Epithelial cell of prostate (primary cell): ENCODE data around the gene TRIM56.
"Not testable (repeated sequence)": the region's sequence is repeated elsewhere in the genome, so short reads cannot be mapped to it uniquely, and the experiment has no call there.

ENCODE experiments used
- DNase-seq: peaks from one replicate; pipeline ENCODE4 v3.0.0-alpha.2; 2011; ENCODE audit warnings: low read depth, low spot score
- H3K27ac ChIP-seq: fragments of 450-650 bp; 2 replicates; pipeline ENCODE4 v1.5.1; 2017; ENCODE audit warnings: mild to moderate bottlenecking

The TRIM56 gene

GRCh38 chr7:101088858-101089529 is 3.7 kb downstream of the TRIM56 start:
- no peak for DNase-seq
- no peak overlapping the region for H3K27ac ChIP-seq

GRCh38 chr7:101089876-101090275 is 4.6 kb downstream of the TRIM56 start:
- no peak for DNase-seq
- no peak overlapping the region for H3K27ac ChIP-seq

GRCh38 chr7:101092266-101092905 is 7.1 kb downstream of the TRIM56 start:
- not testable (repeated sequence) for H3K27ac ChIP-seq, DNase-seq

- DNase-seq = no peak
Observed at GRCh38 chr7:101093906-101094305, 8.6 kb downstream of the TRIM56 start.

GRCh38 chr7:101094376-101094775 is 9.1 kb downstream of the TRIM56 start:
- no peak for DNase-seq
- H3K27ac ChIP-seq = peak overlapping the region; percentile 42

More at GRCh38 chr7:101093906-101094305, 8.6 kb downstream of the TRIM56 start:
- peak overlapping the region; percentile 42 for H3K27ac ChIP-seq

DNA sequence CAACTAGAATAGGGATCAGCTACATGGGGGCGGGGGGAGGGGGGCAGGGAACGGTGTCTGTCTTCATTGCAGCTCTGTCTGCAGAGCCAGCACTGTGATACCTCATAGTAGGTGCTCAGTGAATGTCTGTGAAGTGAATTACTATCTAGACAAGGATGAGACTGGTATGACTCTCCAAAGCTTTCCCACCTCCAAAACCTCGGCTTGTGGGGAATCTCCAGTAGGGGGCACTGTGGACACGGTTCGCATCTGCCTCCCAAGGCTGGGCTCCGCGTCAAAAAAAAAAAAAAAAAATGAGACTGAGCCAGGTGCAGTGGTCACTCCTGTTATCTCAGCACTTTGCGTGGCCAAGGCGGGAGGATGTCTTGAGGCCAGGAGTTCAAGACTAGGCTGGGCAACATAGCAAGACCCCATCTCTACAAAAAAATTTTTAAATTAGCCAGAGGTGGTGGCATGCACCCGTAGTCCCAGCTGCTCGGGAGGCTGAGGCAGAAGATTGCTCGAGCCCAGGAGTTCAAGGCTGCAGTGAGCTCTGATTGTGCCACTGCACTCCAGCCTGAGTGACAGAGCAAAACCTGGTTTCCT is 9.6 kb downstream of the TRIM56 start:
- peak overlapping the region; percentile 42 for H3K27ac ChIP-seq
- no peak for DNase-seq

- DNase-seq = no peak
- H3K27ac ChIP-seq = no peak overlapping the region
Observed at GRCh38 chr7:101096331-101096956, 11.2 kb downstream of the TRIM56 start.

DNA sequence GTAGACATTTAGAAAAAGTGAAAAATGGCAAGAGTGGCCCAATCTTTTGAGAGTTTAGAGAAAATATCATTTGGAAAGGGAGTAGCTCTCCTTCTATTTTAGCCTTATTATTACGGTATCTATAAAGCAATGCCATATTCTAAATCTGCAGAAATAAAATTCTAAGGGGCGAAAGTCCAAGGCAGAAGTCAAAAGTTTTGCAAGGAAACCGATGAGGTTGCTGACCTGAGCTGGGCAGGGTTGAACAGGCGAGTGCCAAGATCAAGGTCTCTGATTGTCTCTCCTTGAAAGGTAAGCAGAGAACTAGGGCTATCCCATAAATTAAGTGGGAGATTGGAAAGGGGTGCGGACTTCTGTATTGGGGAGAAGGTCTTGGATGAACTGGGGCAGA is 11.7 kb downstream of the TRIM56 start:
- H3K27ac ChIP-seq = no peak overlapping the region
- DNase-seq = no peak

GRCh38 chr7:101097561-101097960 is 12.3 kb downstream of the TRIM56 start:
- H3K27ac ChIP-seq = no peak overlapping the region
- DNase-seq = no peak

- DNase-seq = peak; percentile 81
- H3K27ac ChIP-seq = peak overlapping the region; percentile 70
Observed at GRCh38 chr7:101099969-101100781, 14.9 kb downstream of the TRIM56 start.

DNA sequence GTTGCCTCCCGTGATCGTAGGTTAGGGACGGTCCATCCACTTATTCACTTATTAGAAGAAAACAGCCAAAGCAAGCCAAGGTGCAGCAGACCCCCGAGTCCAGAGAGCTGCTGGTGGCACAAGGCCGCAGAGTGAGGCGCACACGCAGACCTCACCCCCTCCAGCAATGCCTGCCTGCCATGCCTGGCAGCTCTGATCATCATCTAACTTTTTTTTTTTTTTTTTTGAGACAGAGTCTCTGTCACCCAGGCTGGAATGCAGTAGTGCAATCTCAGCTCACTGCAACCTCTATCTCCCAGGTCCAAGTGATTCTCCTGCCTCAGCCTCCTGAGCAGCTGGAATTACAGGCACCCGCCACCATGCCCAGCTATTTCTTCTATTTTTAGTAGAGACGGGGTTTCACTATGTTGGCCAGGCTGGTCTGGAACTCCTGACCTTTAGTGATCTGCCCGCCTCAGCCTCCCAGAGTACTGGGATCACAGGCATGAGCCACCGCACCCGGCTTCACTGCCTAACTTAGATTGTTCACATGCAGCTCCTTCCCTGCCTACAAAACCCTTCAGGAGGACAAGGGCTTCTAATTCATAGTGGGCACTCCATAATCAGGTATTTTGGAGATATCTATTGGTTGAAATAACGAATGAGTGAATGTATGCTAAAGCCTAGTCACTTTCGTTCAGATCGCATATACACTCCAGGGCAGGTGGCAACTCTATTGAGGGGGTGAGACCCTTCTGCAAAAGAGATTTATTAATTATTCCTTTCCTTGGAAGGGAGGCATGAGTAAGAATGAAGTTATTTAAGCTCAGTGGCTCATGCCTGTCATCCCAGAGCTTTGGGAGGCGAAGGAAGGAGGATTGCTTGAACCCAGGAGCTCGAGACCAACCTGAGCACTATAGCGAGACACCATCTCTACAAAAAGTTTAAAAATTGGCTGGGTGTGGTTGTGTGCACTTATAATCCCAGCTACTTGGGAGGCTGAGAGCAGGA is 15.9 kb downstream of the TRIM56 start:
- peak overlapping the region; percentile 70 for H3K27ac ChIP-seq
- DNase-seq = no peak

DNA sequence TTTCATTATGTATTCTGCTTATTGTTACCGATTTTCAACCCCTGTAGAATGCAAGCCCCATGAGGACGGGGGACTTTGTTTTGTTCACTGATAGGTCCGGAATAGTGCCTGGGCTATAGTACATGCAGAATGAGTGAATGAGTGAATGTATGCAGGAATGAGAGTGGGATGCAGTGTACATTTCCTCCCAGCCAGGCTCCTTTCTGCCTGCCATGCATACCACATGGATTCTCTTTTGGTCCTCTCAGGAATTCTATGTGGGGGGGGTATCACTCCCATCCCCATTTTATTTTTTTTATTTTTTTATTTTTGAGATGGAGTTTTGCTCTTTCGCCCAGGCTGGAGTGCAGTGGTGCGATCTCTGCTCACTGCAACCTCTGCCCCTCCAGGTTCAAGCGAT is 16.7 kb downstream of the TRIM56 start:
- no peak overlapping the region for H3K27ac ChIP-seq

DNA sequence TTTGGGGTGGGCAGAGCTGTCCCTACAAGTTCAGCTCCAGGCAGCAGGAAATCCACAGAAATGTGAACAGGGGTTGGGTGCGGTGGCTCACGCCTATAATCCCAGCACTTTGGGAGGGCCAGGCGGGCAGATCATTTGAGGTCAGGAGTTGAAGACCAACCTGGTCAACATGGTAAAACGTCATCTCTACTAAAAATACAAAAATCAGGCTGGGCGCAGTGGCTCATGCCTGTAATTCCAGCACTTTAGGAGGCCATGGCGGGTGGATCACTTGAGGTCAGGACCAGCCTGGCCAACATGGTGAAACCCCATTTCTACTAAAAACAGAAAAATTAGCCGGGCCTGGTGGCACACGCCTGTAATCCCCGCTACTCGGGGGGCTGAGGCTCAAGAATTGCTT is 18.4 kb downstream of the TRIM56 start:
- H3K27ac ChIP-seq = not testable (repeated sequence)

More for the DNA sequence above, 16.7 kb downstream of the TRIM56 start:
- no peak for DNase-seq

GRCh38 chr7:101104193-101104713 is 19.0 kb downstream of the TRIM56 start:
- H3K27ac ChIP-seq = no peak overlapping the region

More for the DNA sequence above, 18.4 kb downstream of the TRIM56 start:
- DNase-seq = not testable (repeated sequence)

GRCh38 chr7:101104799-101105198 is 19.5 kb downstream of the TRIM56 start:
- DNase-seq = no peak
- H3K27ac ChIP-seq = no peak overlapping the region

More at GRCh38 chr7:101104193-101104713, 19.0 kb downstream of the TRIM56 start:
- DNase-seq = no peak

DNA sequence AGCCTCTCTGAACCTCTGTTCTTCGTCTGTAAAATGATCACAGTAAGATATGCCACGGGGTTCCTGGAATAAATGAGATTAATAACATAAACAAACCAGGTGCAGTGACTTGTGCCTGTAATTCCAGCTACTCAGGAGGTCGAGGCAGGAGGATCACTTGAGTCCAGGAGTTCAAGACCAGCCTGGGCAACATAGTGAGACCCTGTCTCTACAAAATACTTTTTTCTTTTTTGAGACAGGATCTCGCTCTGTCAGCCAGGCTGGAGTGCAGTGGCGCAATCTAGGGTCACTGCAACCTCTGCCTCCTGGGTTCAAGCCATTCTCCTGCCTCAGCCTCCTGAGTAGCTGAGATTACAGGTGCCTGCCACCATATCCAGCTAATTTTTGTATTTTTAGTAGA is 20.0 kb downstream of the TRIM56 start:
- not testable (repeated sequence) for DNase-seq, H3K27ac ChIP-seq

DNA sequence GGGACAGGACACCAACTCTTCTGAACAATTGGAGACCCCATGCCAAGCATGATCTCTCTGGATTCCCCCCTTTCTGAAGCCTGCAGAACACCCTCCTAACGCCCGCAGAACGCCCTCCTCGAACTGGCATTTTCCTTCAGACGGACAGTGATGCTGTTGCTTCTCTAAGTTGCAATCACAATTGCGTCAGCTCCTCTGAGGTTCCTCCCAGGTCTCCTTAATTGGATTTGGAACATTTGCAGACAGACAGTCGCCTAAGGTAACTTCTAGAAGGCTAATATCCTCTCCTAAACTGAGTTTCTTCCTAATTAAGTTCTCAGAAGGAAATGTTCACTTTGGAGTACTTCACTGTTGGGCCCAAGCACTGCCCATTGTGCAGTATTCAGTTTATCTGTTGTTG is 21.1 kb downstream of the TRIM56 start:
- DNase-seq = no peak
- H3K27ac ChIP-seq = no peak overlapping the region

GRCh38 chr7:101108330-101108857 is 23.1 kb downstream of the TRIM56 start:
- DNase-seq = no peak
- H3K27ac ChIP-seq = peak overlapping the region; percentile 75
